T-helper 2 cell treated with Interferon-gamma antibody and Interleukin-4, amounts not matched to agents 5 μg/mL and 100 μg/mL, for 36 hours (primary cell): ENCODE results near the gene TNFSF12.

Source experiments
- DNase-seq: peaks from one replicate; pipeline ENCODE4 v3.0.0; 2021; ENCODE audit warnings: low spot score
- H3K27ac Mint-ChIP-seq: one replicate; pipeline ENCODE4 v1.8.0; 2021; ENCODE audit warnings: mild to moderate bottlenecking, mixed read lengths
- H3K27me3 Mint-ChIP-seq: one replicate; pipeline ENCODE4 v1.8.0; 2021; ENCODE audit warnings: low read depth, mixed read lengths
- H3K36me3 Mint-ChIP-seq: one replicate; pipeline ENCODE4 v1.8.0; 2021; ENCODE audit warnings: low read depth, mixed read lengths
- H3K4me1 Mint-ChIP-seq: one replicate; pipeline ENCODE4 v1.8.0; 2021; ENCODE audit warnings: low read depth, mixed read lengths
- H3K4me3 Mint-ChIP-seq: one replicate; pipeline ENCODE4 v1.8.0; 2022; ENCODE audit warnings: mild to moderate bottlenecking, moderate library complexity, mixed read lengths
- H3K9me3 Mint-ChIP-seq: one replicate; pipeline ENCODE4 v1.8.0; 2021; ENCODE audit warnings: mixed read lengths

TNFSF12 gene, protein sequence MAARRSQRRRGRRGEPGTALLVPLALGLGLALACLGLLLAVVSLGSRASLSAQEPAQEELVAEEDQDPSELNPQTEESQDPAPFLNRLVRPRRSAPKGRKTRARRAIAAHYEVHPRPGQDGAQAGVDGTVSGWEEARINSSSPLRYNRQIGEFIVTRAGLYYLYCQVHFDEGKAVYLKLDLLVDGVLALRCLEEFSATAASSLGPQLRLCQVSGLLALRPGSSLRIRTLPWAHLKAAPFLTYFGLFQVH

GRCh38 chr17:7548585-7549400 is at the start of gene TNFSF12:
TNFSF12 (plus strand) TSS chr17:7549058; CDS start chr17:7549154, 96 bp downstream.
- peaks cover 41% of the 10 kb centered on the region for H3K4me1 Mint-ChIP-seq
- H3K4me3 Mint-ChIP-seq = peak within 1 kb of the TSS; percentile 91
- no peaks in the 10 kb centered on the region for H3K27me3 Mint-ChIP-seq
- peaks cover 24% of the 10 kb centered on the region for H3K36me3 Mint-ChIP-seq
- H3K27ac Mint-ChIP-seq = peak within 1 kb of the TSS; percentile 80
- peak; percentile 59 for DNase-seq
- H3K9me3 Mint-ChIP-seq = no peaks in the 10 kb centered on the region

GRCh38 chr17:7499161-7499560 is 49.7 kb upstream of the TNFSF12 start:
- Mint-ChIP-seq H3K36me3 (peaks cover 69% of the 10 kb centered on the region), H3K27me3 (no peaks in the 10 kb centered on the region), H3K9me3 (no peaks in the 10 kb centered on the region), H3K4me1 (no peaks in the 10 kb centered on the region), H3K4me3 (no peak overlapping the region), H3K27ac (no peak overlapping the region)
- no peak for DNase-seq

DNA sequence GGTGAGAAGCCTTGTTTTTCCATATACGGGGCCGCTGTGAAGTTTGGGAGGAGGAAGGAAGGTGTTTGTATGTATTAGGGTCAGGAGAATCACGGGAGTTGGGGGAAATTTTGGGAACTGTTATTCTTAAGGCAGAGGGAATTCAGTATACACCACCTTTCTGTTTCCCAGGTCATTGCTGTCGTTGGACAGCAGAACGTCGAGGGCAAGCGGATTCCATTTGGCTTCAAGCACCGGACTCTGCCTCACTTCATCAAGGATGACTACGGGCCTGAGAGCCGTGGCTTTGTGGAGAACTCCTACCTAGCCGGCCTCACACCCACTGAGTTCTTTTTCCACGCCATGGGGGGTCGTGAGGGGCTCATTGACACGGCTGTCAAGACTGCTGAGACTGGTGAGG is 47.1 kb upstream of the TNFSF12 start:
- Mint-ChIP-seq H3K27ac (no peak overlapping the region), H3K4me1 (no peaks in the 10 kb centered on the region), H3K27me3 (no peaks in the 10 kb centered on the region), H3K4me3 (no peak overlapping the region), H3K36me3 (peaks cover 71% of the 10 kb centered on the region), H3K9me3 (no peaks in the 10 kb centered on the region)
- no peak for DNase-seq

DNA sequence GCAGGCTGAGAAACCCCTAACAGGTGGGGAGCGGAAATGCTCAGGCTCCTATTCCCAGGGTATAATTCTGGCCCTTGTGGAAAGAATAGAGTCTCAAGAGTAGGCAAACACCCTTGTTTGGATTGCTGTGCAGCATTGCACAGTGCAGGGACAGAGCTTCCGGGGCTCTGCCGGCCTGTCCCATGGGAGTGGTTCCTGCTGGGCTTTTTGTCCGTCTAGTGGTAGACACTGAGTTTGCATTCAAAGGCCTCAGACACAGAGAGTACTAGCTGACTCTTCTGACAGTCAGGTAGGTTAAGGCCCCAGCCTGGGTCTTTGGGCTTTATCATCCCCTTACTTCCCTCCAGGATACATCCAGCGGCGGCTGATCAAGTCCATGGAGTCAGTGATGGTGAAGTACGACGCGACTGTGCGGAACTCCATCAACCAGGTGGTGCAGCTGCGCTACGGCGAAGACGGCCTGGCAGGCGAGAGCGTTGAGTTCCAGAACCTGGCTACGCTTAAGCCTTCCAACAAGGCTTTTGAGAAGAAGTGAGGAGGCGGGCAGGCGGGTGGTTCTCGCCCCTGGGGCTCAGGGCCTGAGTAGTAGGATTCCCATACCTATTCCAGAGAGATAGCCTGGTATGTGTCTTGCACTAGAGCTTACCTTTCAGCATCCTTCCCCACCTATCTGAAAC is 46.5 kb upstream of the TNFSF12 start:
- no peaks in the 10 kb centered on the region for H3K4me1 Mint-ChIP-seq
- peaks cover 69% of the 10 kb centered on the region for H3K36me3 Mint-ChIP-seq
- no peak overlapping the region for H3K4me3 Mint-ChIP-seq
- no peak for DNase-seq
- H3K27ac Mint-ChIP-seq = no peak overlapping the region
- H3K9me3 Mint-ChIP-seq = no peaks in the 10 kb centered on the region
- H3K27me3 Mint-ChIP-seq = no peaks in the 10 kb centered on the region

DNA sequence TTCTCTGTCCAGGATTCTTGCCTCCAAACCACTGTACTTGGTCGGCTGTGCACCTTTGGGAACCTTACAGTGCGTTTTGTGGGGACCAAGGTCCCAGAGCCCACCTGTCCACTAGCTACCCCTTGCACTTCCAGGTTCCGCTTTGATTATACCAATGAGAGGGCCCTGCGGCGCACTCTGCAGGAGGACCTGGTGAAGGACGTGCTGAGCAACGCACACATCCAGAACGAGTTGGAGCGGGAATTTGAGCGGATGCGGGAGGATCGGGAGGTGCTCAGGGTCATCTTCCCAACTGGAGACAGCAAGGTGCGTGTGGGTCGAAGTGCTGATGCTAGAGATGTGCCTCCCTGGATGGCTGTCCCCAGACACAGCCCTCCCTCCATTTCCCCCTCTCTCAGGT is 45.9 kb upstream of the TNFSF12 start:
- Mint-ChIP-seq H3K4me3 (no peak overlapping the region), H3K27ac (no peak overlapping the region), H3K36me3 (peaks cover 69% of the 10 kb centered on the region)

DNA sequence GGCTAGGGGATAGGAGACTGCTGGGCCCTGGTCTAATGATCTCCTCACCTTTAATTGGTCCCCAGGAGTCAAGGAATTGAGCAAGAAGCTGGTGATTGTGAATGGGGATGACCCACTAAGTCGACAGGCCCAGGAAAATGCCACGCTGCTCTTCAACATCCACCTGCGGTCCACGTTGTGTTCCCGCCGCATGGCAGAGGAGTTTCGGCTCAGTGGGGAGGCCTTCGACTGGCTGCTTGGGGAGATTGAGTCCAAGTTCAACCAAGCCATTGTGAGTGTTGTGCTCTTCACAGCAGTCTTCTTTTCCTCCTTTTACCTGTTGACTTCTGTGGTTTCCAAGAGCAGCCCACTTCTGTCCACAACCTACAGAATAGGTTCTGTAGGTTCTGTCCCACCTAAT is 45.3 kb upstream of the TNFSF12 start:
- no peaks in the 10 kb centered on the region for H3K27me3 Mint-ChIP-seq
- H3K4me3 Mint-ChIP-seq = no peak overlapping the region
- H3K4me1 Mint-ChIP-seq = no peaks in the 10 kb centered on the region
- no peak overlapping the region for H3K27ac Mint-ChIP-seq
- H3K9me3 Mint-ChIP-seq = no peaks in the 10 kb centered on the region
- no peak for DNase-seq
- H3K36me3 Mint-ChIP-seq = peaks cover 70% of the 10 kb centered on the region

More for the DNA sequence above, 45.9 kb upstream of the TNFSF12 start:
- Mint-ChIP-seq H3K27me3 (no peaks in the 10 kb centered on the region), H3K4me1 (no peaks in the 10 kb centered on the region), H3K9me3 (no peaks in the 10 kb centered on the region)
- DNase-seq = no peak

DNA sequence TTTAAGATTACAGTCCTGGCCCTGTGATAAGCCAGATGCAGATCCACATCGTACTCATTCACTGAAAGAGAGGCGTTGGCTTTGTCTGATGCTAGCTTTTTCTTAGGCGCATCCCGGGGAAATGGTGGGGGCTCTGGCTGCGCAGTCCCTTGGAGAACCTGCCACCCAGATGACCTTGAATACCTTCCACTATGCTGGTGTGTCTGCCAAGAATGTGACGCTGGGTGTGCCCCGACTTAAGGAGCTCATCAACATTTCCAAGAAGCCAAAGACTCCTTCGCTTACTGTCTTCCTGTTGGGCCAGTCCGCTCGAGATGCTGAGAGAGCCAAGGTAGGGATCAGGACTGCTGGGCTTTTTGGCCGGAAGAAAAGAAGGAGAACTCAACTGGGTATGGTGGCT is 40.7 kb upstream of the TNFSF12 start:
- no peak overlapping the region for H3K27ac Mint-ChIP-seq
- H3K27me3 Mint-ChIP-seq = no peaks in the 10 kb centered on the region
- no peak overlapping the region for H3K4me3 Mint-ChIP-seq
- peaks cover 72% of the 10 kb centered on the region for H3K36me3 Mint-ChIP-seq
- H3K4me1 Mint-ChIP-seq = no peaks in the 10 kb centered on the region
- no peak for DNase-seq
- no peaks in the 10 kb centered on the region for H3K9me3 Mint-ChIP-seq

DNA sequence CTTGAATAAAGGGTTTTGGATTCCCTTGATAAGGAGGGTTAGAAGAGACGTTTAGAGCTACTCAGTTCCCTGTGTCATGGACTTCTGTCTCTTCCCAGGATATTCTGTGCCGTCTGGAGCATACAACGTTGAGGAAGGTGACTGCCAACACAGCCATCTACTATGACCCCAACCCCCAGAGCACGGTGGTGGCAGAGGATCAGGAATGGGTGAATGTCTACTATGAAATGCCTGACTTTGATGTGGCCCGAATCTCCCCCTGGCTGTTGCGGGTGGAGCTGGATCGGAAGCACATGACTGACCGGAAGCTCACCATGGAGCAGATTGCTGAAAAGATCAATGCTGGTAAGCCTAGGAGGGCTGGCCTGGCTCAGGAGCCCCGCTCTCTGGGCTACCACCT is 40.0 kb upstream of the TNFSF12 start:
- H3K36me3 Mint-ChIP-seq = peaks cover 74% of the 10 kb centered on the region
- H3K4me3 Mint-ChIP-seq = no peak overlapping the region
- DNase-seq = no peak
- H3K27me3 Mint-ChIP-seq = no peaks in the 10 kb centered on the region
- H3K9me3 Mint-ChIP-seq = no peaks in the 10 kb centered on the region
- H3K27ac Mint-ChIP-seq = no peak overlapping the region
- H3K4me1 Mint-ChIP-seq = no peaks in the 10 kb centered on the region

DNA sequence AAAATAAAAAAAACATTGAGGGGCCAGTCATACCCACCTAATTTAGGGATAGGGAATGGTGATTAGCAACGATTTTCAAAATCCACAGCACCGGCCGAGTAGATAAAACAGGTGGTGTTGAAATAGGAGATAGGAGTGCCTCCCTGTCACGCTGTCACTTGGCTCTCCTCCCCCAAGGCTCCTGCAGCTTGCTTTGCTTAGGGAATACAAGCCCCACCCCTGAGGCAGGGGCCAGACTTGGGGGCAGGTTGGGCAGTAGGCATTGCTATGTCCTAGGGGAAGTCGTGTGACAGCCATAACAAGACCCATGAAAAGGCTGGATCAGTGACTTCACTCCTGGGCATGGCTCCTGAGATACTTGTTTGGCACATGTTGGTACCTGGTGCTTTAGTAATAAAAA is 38.9 kb upstream of the TNFSF12 start:
- no peaks in the 10 kb centered on the region for H3K4me1 Mint-ChIP-seq
- H3K9me3 Mint-ChIP-seq = no peaks in the 10 kb centered on the region
- DNase-seq = no peak
- H3K36me3 Mint-ChIP-seq = peaks cover 74% of the 10 kb centered on the region
- no peak overlapping the region for H3K27ac Mint-ChIP-seq
- H3K4me3 Mint-ChIP-seq = no peak overlapping the region
- H3K27me3 Mint-ChIP-seq = no peaks in the 10 kb centered on the region

DNA sequence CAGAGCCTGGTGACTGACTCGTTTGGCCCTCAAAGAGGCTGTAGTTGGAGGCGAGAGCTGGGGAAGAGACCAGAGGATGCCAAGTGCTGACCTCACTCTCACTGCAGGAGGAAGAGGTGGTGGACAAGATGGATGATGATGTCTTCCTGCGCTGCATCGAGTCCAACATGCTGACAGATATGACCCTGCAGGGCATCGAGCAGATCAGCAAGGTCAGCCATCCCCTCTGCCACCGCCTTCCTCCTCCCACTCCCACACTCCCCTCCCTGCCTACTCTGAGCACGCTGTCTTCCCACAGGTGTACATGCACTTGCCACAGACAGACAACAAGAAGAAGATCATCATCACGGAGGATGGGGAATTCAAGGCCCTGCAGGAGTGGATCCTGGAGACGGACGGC is 37.8 kb upstream of the TNFSF12 start:
- Mint-ChIP-seq H3K27me3 (no peaks in the 10 kb centered on the region), H3K36me3 (peaks cover 70% of the 10 kb centered on the region), H3K4me1 (no peaks in the 10 kb centered on the region), H3K27ac (no peak overlapping the region), H3K4me3 (no peak overlapping the region), H3K9me3 (no peaks in the 10 kb centered on the region)
- no peak for DNase-seq

- H3K9me3 Mint-ChIP-seq = no peaks in the 10 kb centered on the region
- H3K27me3 Mint-ChIP-seq = no peaks in the 10 kb centered on the region
- peaks cover 61% of the 10 kb centered on the region for H3K36me3 Mint-ChIP-seq
- DNase-seq = no peak
- no peak overlapping the region for H3K4me3 Mint-ChIP-seq
- no peak overlapping the region for H3K27ac Mint-ChIP-seq
- no peaks in the 10 kb centered on the region for H3K4me1 Mint-ChIP-seq
Measured at GRCh38 chr17:7512105-7512504, 36.8 kb upstream of the TNFSF12 start.

DNA sequence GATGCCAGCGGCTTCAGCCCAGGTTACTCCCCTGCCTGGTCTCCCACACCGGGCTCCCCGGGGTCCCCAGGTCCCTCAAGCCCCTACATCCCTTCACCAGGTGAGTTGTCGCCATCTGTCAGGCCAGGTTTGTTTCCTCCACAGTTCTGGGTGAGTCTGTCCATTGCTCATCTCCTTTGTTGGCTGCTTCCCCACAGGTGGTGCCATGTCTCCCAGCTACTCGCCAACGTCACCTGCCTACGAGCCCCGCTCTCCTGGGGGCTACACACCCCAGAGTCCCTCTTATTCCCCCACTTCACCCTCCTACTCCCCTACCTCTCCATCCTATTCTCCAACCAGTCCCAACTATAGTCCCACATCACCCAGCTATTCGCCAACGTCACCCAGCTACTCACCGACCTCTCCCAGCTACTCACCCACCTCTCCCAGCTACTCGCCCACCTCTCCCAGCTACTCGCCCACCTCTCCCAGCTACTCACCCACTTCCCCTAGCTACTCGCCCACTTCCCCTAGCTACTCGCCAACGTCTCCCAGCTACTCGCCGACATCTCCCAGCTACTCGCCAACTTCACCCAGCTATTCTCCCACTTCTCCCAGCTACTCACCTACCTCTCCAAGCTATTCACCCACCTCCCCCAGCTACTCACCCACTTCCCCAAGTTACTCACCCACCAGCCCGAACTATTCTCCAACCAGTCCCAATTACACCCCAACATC is 35.9 kb upstream of the TNFSF12 start:
- no peaks in the 10 kb centered on the region for H3K9me3 Mint-ChIP-seq
- no peak overlapping the region for H3K4me3 Mint-ChIP-seq
- peaks cover 58% of the 10 kb centered on the region for H3K36me3 Mint-ChIP-seq
- DNase-seq = no peak
- H3K27me3 Mint-ChIP-seq = no peaks in the 10 kb centered on the region
- no peak overlapping the region for H3K27ac Mint-ChIP-seq
- H3K4me1 Mint-ChIP-seq = no peaks in the 10 kb centered on the region

GRCh38 chr17:7513850-7514419 is 34.9 kb upstream of the TNFSF12 start:
- Mint-ChIP-seq H3K27me3 (no peaks in the 10 kb centered on the region), H3K9me3 (no peaks in the 10 kb centered on the region), H3K36me3 (peaks cover 50% of the 10 kb centered on the region), H3K27ac (no peak overlapping the region), H3K4me3 (no peak overlapping the region), H3K4me1 (no peaks in the 10 kb centered on the region)
- DNase-seq = no peak
